ENCODE data around the gene TSPAN7.

GRCh38 chrX:38682095-38682494, 120.8 kb downstream of the TSPAN7 start:
- TF ChIP-seq POLR2AphosphoS5 (IDR thresholded peaks at IDR 0.05; ENCODE audit: low read depth, low read length) (no peak), REST (IDR thresholded peaks at IDR 0.05; ENCODE audit: insufficient read depth in 1 of 2, low read depth in 2 of 2, low read length in 2 of 2) (no peak), TAF1 (IDR thresholded peaks at IDR 0.05; ENCODE audit: borderline replicate concordance, insufficient read depth, low read length) (no peak), SIN3A (IDR thresholded peaks at IDR 0.05; ENCODE audit: borderline replicate concordance, insufficient read depth, low read length) (no peak), FOXP2 (optimal IDR thresholded peaks at IDR 0.05; ENCODE audit: borderline replicate concordance, extremely low read depth, extremely low read length, insufficient read depth) (no peak)

Measured in PFSK-1 (cell line).